ENCODE results near the gene TEX11. TPM values are rescaled to one million over a fixed set of nuclear protein-coding genes. Genes with fewer than 3 reads are reported as not detected.
"Not testable (repeated sequence)": the region's sequence is repeated elsewhere in the genome, so short reads cannot be mapped to it uniquely, and the experiment has no call there.

The TEX11 gene
- total and polyA plus RNA-seq, 10 of the 15 experiments (the other 5 are each of a cell fraction or from before 2014, with no cell fraction given) = not detected

GRCh38 chrX:70720721-70721120 lies 187.8 kb downstream of the TEX11 start:
- BruUV-seq (replicated peaks) = no TSS peak
- DNase-seq (ENCODE audit: low read depth, low spot score) (no peak), ATAC-seq (no peak), FAIRE-seq (no peak)
- Histone ChIP-seq H3K27me3 (replicated peaks in 1 of 2; ENCODE audit: control insufficient read depth in 2 of 2, insufficient read depth in 2 of 2, low read length in 1 of 2) (no peaks in the 10 kb centered on the region), H4K20me1 (ENCODE audit: control insufficient read depth, insufficient read depth) (no peaks in the 10 kb centered on the region), H3K9ac (ENCODE audit: control insufficient read depth, insufficient read depth, low read length) (no peak overlapping the region), H2AFZ (ENCODE audit: control insufficient read depth, low read depth, low read length) (no peak overlapping the region), H3K27ac (ENCODE audit: control insufficient read depth, insufficient read depth) (no peak overlapping the region), H3K4me1 (ENCODE audit: control insufficient read depth, insufficient read depth, low read length) (no peaks in the 10 kb centered on the region), H3K36me3 (ENCODE audit: control insufficient read depth in 2 of 2, insufficient read depth in 2 of 2, low read length in 1 of 2) (no peaks in the 10 kb centered on the region), H3K9me3 (replicated peaks; ENCODE audit: control insufficient read depth, insufficient read depth, low read length) (no peaks in the 10 kb centered on the region), H3K4me2 (ENCODE audit: control insufficient read depth, insufficient read depth) (no peak overlapping the region), H3K4me3 (no peak overlapping the region), H3K79me2 (ENCODE audit: control insufficient read depth, insufficient read depth, low read length) (no peaks in the 10 kb centered on the region)
- ChIA-PET CTCF (no interaction called here), SMC1A (ENCODE audit: uncharacterized antibody, unreplicated experiment) (no interaction called here), RAD21 (ENCODE audit: unreplicated experiment) (no interaction called here), POLR2A (no interaction called here)
- in situ Hi-C loops (cut with MboI) = loop anchor here (10.0 kb wide), 1 partner anchor 64 kb away; no protein-coding TSS in a partner anchor
- intact Hi-C loops (cut with micrococcal nuclease; ENCODE audit: unreplicated experiment) = no loop called here
- 20% methylated on average over 2 of the region's 2 CpGs for WGBS (ENCODE audit: insufficient coverage, insufficient replicate concordance, low lambda C conversion rate, missing lambda C conversion rate)
- TF ChIP-seq PBX3 (IDR thresholded peaks at IDR 0.05; ENCODE audit: insufficient replicate concordance, low read depth, low read length) (no peak), CREB1 (IDR thresholded peaks at IDR 0.05; ENCODE audit: low read depth) (no peak), PML (IDR thresholded peaks at IDR 0.05; ENCODE audit: low read length) (no peak)

- H3K79me2 ChIP-seq (ENCODE audit: control insufficient read depth, insufficient read depth, low read length); H3K4me2 ChIP-seq (ENCODE audit: control insufficient read depth, insufficient read depth); H3K9ac ChIP-seq (ENCODE audit: control insufficient read depth, insufficient read depth, low read length); H3K27ac ChIP-seq (ENCODE audit: control insufficient read depth, insufficient read depth); ATAC-seq; FAIRE-seq; in situ Hi-C loops (cut with MboI); DNase-seq (ENCODE audit: low read depth, low spot score); H3K27me3 ChIP-seq (replicated peaks in 1 of 2; ENCODE audit: control insufficient read depth in 2 of 2, insufficient read depth in 2 of 2, low read length in 1 of 2); H2AFZ ChIP-seq (ENCODE audit: control insufficient read depth, low read depth, low read length); BruUV-seq (replicated peaks); POLR2A ChIA-PET; H3K36me3 ChIP-seq (ENCODE audit: control insufficient read depth in 2 of 2, insufficient read depth in 2 of 2, low read length in 1 of 2); H3K4me1 ChIP-seq (ENCODE audit: control insufficient read depth, insufficient read depth, low read length); H3K4me3 ChIP-seq; CTCF ChIA-PET; H4K20me1 ChIP-seq (ENCODE audit: control insufficient read depth, insufficient read depth); RAD21 ChIA-PET (ENCODE audit: unreplicated experiment); H3K9me3 ChIP-seq (replicated peaks; ENCODE audit: control insufficient read depth, insufficient read depth, low read length); SMC1A ChIA-PET (ENCODE audit: uncharacterized antibody, unreplicated experiment); intact Hi-C loops (cut with micrococcal nuclease; ENCODE audit: unreplicated experiment): not testable (repeated sequence)
- WGBS (ENCODE audit: insufficient coverage, insufficient replicate concordance, low lambda C conversion rate, missing lambda C conversion rate) = 0% methylated on average over 1 of the region's 3 CpGs
These were observed 197.2 kb downstream of the TEX11 start for GRCh38 chrX:70711336-70711735.

Measured in GM12878 (cell line).